Measurements from ENCODE around the gene GSK3A.

- TF ChIP-seq CTCF (conservative IDR thresholded peaks at IDR 0.05) (no peak), EZH2 (IDR thresholded peaks at IDR 0.05; ENCODE audit: low read depth) (no peak)
These were observed 47.2 kb upstream of the GSK3A start for GRCh38 chr19:42289556-42290041.
